HCEC 1CT (cell line): ENCODE measurements around the gene RAC3.

Experiments
- DNase-seq: peaks from one replicate; pipeline ENCODE4 v3.0.0-alpha.2; 2017

Gene RAC3

DNA sequence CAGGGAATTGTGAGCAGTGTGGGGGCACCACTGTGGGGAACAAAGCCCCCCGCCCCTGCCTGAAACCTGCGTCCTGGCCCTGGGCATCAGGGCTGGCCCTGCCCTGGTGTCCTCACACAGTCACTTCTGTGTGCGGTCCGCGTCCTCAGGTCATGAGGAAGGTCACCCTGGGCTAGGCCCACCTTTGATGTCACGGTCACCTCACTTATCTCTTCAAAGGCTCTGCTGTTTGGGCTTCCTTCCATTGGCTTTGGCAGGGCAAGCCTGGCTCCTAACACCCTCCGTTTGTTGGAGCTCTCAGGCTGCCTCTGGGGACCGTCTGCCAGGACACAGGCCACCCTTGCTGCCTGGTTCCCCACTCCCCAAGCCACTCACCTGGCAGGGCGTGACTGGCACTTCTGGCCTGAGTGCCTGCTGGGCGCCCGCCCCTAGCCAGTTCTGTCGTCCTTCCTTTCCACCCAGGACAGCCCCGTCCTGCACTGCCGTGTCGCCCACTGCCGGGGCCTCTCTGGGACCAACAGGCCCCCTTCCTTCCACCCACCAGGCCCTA lies 17.6 kb upstream of the RAC3 start:
- DNase-seq = no peak

DNA sequence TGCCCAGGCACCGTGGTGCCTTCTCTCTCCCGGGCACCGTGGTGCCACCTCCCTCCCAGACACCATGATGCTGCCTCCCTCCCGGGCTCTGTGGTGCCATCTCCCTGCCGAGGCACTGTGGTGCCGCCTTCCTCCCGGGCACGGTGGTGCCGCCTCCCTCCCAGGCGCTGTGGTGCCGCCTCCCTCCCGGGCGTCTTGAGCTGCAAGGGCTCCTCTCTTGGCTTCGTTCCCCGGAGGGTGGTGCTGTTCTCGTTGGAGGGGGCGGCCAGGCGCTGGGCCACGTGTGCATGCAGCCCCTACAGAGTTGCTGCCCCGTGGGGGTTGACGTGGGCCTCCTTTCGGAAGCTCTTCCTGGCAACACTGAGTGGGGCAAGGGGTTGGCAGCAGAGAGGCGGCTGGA lies 17.0 kb upstream of the RAC3 start:
- DNase-seq = no peak

DNA sequence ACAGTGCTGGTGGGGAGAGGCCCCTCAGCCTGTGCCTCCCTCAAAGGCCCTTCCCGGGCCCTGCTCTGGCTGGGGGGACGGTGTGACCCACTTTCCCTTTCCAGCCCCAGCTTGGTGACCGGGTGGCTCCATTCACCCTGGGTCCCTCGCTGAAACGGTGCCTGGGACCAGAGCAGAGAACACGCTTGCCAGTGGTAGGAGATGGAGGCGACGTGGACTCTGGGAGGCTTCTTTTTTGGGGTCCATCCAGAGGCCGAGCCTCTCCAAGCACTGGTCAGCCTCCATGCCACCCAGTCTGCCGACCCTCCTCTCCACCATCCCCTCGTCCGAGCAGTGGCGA lies 16.5 kb upstream of the RAC3 start:
- no peak for DNase-seq

DNA sequence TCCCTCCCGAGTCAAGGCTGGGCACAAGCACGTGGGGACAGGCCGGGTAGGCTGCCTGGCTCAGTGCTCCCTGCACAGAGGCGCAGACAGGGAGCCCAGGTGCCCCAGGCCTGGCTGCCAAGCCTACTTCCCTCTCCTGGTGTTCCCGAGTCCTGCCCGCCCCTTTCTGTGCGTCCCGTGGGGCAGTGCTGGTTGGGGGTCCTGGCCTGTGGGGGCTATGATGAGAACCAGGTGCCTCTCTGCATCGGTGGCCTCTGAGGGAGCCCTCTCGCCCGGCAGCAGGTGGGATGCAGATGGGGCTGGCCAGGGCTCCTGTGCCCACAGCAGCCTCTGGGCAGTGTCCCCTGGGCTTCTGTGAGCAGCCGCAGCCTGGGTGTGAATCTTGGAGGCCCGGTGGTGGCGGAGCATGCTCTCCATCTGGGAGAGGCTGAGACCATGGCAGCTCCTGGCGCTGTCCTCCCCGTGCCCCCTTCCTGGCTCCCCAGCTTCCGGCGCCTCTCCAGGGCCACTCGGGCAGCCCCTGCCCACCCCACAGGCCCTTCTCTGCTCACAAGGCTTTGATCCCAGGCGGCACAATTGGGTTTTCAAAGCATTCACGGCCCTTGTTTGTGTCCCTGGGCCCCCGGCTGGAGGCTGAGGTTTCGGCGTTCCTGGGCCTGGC lies 16.0 kb upstream of the RAC3 start:
- DNase-seq = no peak

DNA sequence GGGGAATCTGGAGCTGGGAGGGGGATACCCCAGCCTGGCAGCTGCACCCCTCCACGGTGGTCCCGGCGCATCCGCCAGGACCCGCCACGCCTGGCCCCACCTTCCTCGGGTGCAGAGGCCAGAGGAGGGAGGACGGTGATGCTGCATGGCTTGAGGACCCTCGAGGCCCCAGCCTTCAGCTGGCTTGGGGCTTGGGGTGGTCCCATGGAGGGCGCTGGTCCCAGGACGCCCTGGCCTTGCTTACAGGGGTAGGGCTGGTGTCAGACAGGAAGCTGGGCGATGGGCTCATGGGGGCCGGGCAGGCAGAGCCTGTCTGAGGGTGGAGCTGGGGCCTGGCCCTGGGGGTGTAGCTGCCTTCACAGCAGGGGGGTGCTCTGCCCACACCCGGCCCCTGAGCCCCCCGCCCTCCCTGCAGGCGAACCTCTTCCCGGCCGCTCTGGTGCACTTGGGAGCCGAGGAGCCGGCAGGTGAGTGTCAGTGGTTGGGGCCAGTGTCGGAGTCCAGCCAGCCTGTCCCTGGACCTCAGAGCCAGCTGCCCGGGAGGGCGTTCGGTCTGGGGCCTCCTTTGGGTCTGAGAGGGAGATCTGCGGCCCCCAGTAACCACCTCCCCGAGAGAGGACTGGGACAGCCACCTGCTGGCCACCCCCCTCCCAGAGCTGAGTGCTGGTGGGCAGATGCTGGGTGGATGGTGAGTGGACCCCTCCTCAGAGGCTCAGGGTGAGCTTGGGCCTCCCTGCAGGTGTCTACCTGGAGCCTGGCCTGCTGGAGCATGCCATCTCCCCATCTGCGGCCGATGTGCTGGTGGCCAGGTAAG lies 15.2 kb upstream of the RAC3 start:
- no peak for DNase-seq

DNA sequence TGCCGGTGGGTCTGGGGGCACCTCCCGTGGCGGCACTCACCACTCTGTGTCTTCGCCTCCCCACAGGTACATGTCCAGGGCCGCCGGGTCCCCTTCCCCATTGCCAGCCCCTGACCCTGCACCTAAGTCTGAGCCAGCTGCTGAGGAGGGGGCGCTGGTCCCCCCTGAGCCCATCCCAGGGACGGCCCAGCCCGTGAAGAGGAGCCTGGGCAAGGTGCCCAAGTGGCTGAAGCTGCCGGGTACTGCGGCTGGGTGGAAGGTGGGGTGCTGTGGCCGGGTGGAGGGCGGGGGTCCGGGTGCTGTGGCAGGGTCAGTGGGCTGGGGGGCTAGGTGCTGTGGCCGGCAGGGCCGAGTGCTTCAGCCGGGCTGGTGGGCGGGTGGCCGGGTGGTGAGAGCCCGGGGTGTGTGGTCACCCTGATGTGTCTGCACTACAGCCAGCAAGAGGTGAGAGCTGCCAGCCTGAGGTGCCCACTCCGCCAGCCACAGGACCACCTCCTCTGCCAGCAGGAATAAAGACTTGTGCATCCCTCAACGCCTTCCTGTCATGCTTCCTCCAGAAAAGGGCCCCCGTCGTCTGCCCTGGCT lies 14.5 kb upstream of the RAC3 start:
- DNase-seq = no peak

DNA sequence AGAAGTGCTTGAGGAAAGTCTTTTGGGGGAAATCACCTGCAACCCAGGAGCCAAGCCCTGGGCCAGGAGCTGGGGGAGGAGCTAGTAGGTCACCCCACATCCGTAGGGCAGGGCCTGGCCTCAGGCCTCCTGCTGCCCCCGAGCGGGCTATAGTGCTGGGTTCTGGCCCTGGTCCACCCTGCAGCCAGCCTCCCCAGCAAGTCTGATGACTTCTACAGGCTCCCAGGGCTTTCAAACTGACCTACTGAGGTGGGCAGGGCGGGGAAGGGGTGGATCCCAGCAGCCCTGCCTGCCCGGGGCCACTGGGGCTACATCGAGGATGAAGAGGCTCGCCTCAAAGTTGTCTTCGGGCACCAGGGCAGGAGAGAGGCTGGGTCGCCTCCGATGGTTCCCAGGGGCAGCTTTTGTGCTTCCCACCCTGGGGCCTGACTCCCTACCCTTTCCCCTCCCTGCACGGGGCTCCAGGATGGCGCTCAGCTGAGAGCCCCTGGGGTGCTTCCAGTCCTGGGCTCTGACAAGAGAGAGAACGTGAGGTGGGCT lies 13.8 kb upstream of the RAC3 start:
- DNase-seq = no peak

DNA sequence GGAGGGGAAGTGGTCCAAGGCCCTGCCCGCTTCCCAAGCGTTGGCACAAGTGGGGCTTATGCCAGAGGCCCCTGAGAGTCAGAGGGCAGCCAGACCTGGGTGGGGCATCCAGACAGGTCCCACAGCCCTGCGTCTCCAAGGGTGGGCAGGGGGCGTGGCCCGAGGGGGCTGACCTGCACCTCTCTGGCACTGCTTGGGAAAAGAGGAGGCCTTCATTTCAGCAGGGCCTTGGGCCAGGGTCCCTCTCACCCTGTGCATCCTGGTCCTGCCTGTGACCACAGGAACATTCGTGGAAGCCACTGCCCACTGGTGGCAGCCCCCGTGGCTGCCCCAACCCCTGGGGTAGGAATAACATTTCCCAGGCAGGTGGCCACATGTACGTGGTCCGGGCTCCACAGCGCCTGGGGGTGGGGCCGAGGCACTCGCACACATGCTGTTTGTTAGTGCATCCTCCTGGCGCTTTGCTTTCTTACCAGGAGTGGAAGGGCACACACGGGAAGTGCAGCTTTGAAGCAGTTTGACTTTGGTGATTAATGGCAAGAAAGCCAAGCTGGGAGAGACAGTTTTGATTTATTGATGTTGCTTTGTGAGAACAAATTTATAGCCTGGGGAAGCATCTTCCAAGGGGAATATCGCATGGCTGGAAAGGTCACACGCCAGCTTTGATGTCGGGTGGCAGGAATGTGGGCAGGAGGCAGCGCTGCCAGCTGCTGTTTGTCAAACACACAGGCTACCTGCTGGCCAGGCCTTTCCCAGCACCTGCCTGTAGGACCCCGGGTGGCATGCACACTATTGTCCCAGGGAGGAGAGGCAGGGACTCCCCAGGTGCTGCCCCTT lies 13.1 kb upstream of the RAC3 start:
- DNase-seq = no peak

DNA sequence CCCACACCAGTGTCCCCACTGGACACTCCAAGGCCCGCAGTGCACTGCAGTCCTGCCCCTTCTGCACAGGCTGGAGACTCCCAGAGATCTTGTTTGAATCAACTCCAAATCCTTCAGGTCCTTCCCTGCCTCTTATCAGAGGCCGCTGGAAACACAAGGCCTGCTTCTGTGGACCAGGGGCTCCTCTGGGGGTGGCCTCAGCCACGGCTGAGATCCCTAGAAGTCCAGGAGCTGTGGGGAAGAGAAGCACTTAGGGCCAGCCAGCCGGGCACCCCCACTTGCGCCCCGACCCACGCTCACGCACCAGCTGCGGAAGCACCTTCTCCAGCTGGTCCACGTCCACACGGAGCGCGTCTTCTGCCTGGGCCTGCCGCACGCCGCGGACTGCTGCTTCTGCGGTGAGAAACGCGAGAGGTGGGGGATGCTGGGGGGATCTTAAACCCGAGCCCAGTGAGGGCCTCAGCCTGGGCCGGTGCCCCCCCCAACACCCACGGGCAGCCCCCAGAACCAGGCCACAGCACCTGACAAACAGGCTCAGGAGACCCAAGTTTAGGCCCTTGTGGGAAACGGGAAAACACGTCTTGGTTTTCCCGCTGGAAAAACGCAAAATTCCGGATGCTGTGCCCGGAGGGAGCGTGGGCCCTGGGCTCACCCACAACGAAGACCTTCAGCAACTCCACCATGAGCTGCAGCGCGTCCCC lies 12.3 kb upstream of the RAC3 start:
- DNase-seq = no peak

DNA sequence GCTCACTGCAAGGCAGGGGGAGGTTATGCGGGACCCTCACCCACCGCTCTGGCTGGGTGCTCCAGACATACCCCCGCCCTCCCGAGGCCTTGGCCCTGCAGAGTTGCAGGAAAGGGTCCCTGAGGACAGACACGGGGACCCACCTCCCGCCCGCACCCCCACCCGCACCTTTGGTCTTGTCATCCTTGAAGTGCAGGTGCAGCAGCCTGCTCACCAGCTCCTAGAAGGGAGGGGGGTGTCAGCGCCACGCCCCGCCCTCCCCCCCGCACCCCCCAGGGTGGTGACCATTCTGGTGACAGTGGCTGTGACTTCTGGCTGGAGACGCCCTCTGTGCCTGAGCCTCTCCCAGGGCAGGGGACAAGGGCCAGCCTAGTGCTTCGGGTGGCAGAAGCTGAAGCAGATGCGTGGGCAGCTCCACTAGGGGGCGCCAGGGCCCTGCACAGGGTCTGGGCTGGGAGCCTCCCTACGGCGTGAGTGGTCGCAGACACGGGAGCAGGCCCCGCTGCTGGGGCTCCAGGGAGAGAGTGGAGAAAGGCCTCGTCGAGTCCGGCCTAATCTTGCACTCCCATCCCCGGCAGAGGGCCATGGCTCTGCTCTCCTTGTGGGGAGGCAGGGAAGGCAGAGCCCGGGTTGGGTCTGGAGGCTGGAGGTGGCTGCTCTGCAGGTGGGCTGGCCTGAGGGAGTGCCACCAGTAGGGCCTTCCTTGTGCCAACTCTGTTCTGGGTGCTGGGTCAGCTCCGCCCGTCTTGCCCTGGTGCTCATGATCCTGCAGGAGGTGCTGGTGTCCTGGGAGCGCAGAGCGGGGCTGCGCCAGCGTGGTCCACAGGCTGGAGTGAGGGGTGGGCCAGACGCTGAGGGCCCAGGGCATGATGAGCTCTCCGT lies 11.5 kb upstream of the RAC3 start:
- peak; percentile 32 for DNase-seq

DNA sequence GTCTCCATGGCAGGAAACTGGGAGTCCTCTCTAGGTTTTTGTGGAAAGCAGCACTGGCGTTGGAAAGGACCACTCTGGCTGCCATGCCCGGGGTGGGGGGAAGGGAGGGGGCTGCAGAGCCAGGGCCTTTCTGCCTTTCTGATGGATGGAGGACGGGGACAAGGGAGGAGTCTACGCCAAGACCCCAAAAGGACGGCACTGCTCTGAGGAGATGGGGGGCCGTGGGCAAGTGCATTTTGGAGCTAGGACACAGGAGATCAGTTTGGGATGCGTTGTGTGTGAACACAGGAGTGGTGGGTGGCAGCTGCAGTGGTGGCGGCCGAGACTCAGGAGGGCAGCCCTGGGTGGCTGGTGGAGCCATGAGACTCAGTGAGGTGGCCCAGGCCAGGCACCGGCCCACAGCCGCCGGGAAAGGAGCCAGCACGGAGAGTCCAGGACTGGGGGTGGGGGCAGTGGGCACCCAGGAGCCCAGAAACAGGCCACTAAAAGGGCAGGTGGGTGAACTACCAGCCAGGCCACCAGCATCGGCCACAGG lies 10.8 kb upstream of the RAC3 start:
- no peak for DNase-seq

DNA sequence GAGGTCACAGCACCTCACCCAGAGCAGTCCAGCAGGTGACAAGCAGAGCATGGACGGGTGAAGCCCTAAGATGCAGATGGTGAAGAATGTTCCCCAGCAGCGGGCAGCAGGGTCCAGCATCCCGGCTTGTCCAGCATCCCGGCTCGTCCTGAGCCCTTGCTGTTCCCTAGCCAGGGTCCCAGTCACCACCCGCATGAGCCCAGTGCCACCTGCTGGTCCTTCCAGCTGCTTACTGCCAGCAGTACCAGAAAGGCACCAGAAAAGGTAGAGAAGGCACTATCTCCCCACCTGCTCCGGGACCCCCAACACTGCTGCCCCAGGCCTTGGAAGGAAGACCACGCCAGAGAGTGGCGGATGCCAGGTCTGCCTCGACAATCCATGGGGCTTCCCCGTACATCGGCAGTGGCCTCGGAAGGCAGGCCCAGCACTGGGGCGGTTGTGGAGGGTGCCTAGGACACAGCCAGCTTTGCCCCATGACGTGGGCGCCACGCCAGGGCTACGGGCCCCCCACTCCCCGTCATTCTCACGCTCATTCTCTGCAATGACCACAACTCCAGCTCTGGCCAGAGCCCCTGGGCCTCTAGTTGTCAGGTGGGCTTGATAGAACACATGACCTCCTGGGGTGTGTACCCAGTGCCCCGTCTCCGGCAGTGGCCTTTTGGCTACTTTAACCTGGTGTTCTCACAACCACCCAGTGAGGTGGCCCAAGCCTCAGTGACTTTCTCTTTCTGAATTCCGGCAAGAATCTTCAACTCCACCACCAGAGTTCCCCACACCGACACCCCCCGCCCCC lies 10.2 kb upstream of the RAC3 start:
- peak; percentile 60 for DNase-seq

DNA sequence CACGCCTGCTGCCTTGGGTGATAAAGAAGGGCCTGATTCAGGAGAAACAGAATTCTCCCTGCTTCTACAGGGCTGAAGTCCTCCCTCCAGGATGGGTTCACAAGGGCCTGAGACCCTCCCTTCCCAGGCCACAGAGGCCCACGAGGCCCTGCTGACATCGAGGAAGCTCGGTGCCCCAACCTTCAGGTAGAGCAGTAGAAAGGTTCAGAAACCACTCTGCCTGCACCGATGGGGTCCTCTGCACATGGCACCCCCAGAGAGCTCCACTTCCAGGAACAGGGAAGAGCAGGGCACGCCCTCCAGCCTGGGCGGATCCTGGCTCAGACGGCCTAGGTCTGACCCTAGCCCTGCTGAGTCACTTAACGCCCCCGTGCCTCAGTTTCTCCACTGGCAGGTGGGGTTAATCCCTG lies 9.6 kb upstream of the RAC3 start:
- no peak for DNase-seq

DNA sequence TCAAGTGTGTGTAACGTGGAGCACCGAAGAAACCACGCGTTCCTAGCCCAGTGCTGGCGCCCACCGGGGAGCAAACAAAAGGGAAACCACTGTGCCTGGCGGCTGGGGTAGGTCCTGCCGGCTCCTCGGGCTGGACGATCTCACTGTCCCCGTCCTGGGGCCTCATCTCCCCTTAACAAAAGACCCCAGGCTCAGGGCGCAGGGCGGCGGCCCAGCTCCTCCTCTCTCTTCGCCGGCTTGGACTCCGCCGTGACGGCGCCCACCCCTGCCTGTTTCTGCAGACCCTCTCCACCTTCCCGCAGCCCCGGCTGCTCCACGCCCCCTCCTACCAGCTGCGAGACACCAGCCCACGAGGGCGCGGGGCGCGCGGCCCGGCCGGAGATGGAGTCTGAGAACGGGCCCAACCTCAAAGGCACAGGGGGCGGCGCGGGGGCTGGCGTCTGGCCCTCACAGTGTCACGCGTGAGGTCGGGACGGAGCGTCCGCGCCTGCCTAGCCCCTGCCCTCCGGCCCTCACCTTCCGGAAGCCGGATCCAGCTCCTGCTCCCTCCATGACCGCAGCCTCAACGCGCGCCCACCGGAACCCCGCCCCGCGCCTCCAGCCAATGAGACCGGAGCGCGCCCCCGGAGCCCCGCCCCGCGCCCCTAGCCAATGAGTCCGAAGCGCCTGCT lies 9.0 kb upstream of the RAC3 start, which contains the start of gene CENPX:
Gene CENPX (minus strand): TSS at position 569 of the 671 bp plus-strand sequence. CDS start 17 bp downstream, at position 552.
- no peak for DNase-seq

DNA sequence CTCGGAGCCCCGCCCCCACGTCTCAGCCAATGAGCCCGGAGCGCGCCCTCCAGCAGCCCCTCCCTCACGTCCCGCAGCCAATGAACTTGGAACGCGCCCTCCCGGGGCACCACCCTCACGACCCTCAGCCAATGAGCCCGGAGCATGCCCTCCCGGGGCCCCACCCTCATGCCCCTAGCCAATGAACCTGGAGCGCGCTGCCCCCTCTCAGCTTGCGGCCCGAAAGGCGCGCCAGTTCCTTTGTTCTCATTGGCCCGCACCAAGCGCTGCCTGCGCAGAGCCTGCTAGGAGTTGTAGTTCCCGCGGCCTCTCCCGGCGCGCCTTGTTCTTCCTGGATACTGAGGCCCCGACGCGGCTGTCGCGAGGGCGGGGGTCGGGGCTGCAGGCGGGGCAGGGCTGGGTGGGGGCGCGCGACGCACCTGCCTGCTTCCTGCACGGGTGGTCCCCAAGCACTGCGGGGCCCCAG lies 8.5 kb upstream of the RAC3 start, which contains the start of gene LRRC45:
Gene LRRC45 (plus strand): TSS at position 325 of the 466 bp plus-strand sequence. CDS start 339 bp downstream, outside the sequence.
- DNase-seq = peak; percentile 100

DNA sequence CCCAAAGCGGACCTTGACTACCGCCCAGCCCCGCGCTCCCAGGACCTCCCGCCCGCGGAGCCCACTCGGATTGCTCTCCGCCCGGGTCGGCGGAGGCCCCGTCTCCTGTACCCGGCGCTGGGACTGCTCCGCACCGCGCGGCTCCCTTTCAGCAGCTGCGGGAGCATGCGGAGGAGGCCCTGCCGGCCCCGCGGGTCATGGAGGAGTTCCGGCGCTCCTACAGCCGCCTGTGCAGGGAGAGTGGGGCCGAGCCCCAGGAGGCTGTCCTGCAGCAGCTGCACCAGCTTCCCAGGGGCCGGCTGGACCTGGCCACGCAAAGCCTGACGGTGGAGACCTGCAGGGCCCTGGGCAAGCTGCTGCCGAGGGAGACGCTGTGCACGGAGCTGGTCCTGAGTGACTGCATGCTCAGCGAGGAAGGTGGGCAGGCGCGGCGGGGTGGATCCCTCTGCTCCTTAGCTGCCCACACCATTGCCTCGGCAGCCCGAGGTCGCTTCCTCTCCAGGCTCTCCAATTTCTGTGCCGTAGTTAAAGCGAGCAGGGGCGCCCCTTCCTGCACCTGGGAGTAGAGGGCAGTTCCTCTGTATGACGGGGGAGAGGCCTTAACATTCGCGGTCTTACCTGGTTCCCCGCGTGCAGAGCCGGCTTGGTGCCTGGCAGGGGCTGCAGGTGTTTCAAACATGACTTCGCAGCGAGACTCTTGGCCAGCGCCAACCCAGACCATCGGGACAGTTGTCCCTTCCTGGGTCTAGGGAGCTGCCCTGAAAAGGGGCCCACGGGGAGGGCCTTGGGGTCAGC lies 7.8 kb upstream of the RAC3 start:
- peak; percentile 11 for DNase-seq

DNA sequence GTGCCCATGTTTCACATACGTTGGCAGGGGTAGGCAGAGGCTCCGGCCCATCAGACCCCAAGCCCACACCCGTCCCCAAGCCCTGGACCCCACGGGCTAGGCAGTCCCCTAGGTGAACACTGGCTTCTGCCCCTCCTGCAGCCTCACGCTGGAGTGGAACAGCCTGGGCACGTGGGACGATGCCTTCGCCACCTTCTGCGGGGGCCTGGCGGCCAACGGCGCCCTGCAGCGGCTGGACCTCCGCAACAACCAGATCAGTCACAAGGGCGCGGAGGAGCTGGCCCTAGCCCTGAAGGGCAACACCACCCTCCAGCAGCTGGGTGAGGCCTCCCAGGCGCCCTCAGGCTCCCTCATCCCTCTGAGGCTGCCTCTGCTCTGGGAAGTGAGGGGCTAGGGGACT lies 6.6 kb upstream of the RAC3 start:
- DNase-seq = no peak
